IMR-90 (cell line): ENCODE measurements around the gene ENDOU. TPM values are rescaled to one million over a fixed set of nuclear protein-coding genes. Genes with fewer than 3 reads are reported as not detected.

Source experiments
- ATAC-seq: fragments of 200-7000 bp; cut with Tn5 transposase; 2 replicates; pipeline ENCODE4 v1.9.1; 2020; ENCODE audit warnings: low read depth, mild to moderate bottlenecking, moderate library complexity
- BruUV-seq: library from RNA; stranded (reverse); fragments of 400-500 nt; replicated peaks from 2 replicates; lab custom pipeline; 2021; lab: Mats Ljungman, UMichigan
- CTCF ChIA-PET: fragments of 300-600 bp; formaldehyde crosslinking; extraction: SDS; loops from one replicate; lab custom pipeline; 2021; ENCODE audit warnings: antibody characterized with exemption; lab: Yijun Ruan, JAX
- POLR2A ChIA-PET: fragments of 300-600 bp; sonication (Branson Sonifier 250); formaldehyde crosslinking; loops from one replicate; lab custom pipeline; 2022; ENCODE audit warnings: antibody characterized with exemption; ENCODE audit not compliant: unreplicated experiment; lab: Charles Lee
- DNase-seq: peaks from one replicate; pipeline ENCODE4 v3.0.0; 2013
- H2AFZ ChIP-seq: replicated peaks from 2 replicates; pipeline ENCODE3; 2013; ENCODE audit warnings: low read length, mild to moderate bottlenecking; ENCODE audit not compliant: poor library complexity
- H2AK5ac ChIP-seq: 2 replicates; pipeline ENCODE4 v1.6.1; 2013; ENCODE audit warnings: low read depth, low read length, inconsistent platforms
- H2AK9ac ChIP-seq: replicated peaks from 2 replicates; pipeline ENCODE3; 2013; ENCODE audit warnings: mild to moderate bottlenecking, low read depth, low read length, moderate library complexity; ENCODE audit not compliant: poor library complexity
- H2BK120ac ChIP-seq: 2 replicates; pipeline ENCODE4 v1.6.1; 2013; ENCODE audit warnings: low read depth, low read length, inconsistent platforms
- H2BK15ac ChIP-seq: 3 replicates; pipeline ENCODE4 v1.6.1; 2013; ENCODE audit warnings: low read depth, low read length, inconsistent platforms
- H2BK20ac ChIP-seq: 2 replicates; pipeline ENCODE4 v1.6.1; 2013; ENCODE audit warnings: low read depth, mild to moderate bottlenecking, inconsistent platforms, low read length, moderate library complexity
- H2BK5ac ChIP-seq: 2 replicates; pipeline ENCODE4 v1.6.1; 2013; ENCODE audit warnings: mild to moderate bottlenecking, low read depth, low read length, inconsistent platforms; ENCODE audit not compliant: poor library complexity, severe bottlenecking
- H3K14ac ChIP-seq: replicated peaks from 2 replicates; pipeline ENCODE4 v1.6.1; 2013; ENCODE audit warnings: low read depth, low read length, inconsistent platforms
- H3K18ac ChIP-seq: 2 replicates; pipeline ENCODE4 v1.6.1; 2013; ENCODE audit warnings: low read depth, low read length, control low read depth
- H3K23ac ChIP-seq: 2 replicates; pipeline ENCODE4 v1.6.1; 2013; ENCODE audit warnings: low read depth, low read length, inconsistent platforms
- H3K27ac ChIP-seq: 2 replicates; pipeline ENCODE4 v1.5.1; 2013; ENCODE audit warnings: mild to moderate bottlenecking, control low read depth, low read length; ENCODE audit not compliant: insufficient read depth
- H3K27me3 ChIP-seq: 2 replicates; pipeline ENCODE4 v1.6.1; 2013; ENCODE audit warnings: low read length; ENCODE audit not compliant: control insufficient read depth, insufficient read depth
- H3K36me3 ChIP-seq: 2 replicates; pipeline ENCODE4 v1.6.1; 2013; ENCODE audit warnings: low read length, mixed read lengths; ENCODE audit not compliant: control insufficient read depth, insufficient read depth
- H3K4ac ChIP-seq: 2 replicates; pipeline ENCODE4 v1.6.1; 2013; ENCODE audit warnings: low read depth, low read length, inconsistent platforms
- H3K4me1 ChIP-seq: 2 replicates; pipeline ENCODE4 v1.6.1; 2013; ENCODE audit warnings: low read length, mixed read lengths; ENCODE audit not compliant: control insufficient read depth, insufficient read depth
- H3K4me2 ChIP-seq: 2 replicates; pipeline ENCODE4 v1.6.1; 2013; ENCODE audit warnings: low read depth, mild to moderate bottlenecking, control low read depth, low read length, moderate library complexity
- H3K4me3 ChIP-seq: 2 replicates; pipeline ENCODE4 v1.5.1; 2013; ENCODE audit warnings: low read depth, mild to moderate bottlenecking, control low read depth, low read length, moderate library complexity; ENCODE audit not compliant: insufficient read depth
- H3K56ac ChIP-seq: 2 replicates; pipeline ENCODE4 v1.6.1; 2013; ENCODE audit warnings: low read length, inconsistent platforms; ENCODE audit not compliant: insufficient read depth; ENCODE audit errors: extremely low read depth
- H3K79me1 ChIP-seq, 2 experiments: 2 replicates each; pipeline ENCODE4 v1.6.1; 2013; ENCODE audit warnings: low read length in 2 of 2, inconsistent platforms in 1 of 2, low read depth in 1 of 2
- H3K9ac ChIP-seq: 2 replicates; pipeline ENCODE4 v1.6.1; 2013; ENCODE audit warnings: low read depth, low read length, control low read depth
- H3K9me1 ChIP-seq: 2 replicates; pipeline ENCODE4 v1.6.1; 2013; ENCODE audit warnings: low read length, inconsistent platforms; ENCODE audit not compliant: insufficient read depth
- H3K9me3 ChIP-seq: 2 replicates; pipeline ENCODE4 v1.6.1; 2013; ENCODE audit warnings: low read length; ENCODE audit not compliant: control insufficient read depth, insufficient read depth
- H4K20me1 ChIP-seq: 2 replicates; pipeline ENCODE4 v1.6.1; 2013; ENCODE audit warnings: low read length, inconsistent platforms; ENCODE audit not compliant: insufficient read depth
- H4K5ac ChIP-seq: 2 replicates; pipeline ENCODE4 v1.6.1; 2013; ENCODE audit warnings: mild to moderate bottlenecking, low read depth, low read length, control low read depth
- H4K8ac ChIP-seq, 2 experiments: 2 replicates each; pipeline ENCODE4 v1.6.1; 2013; ENCODE audit warnings: low read depth in 2 of 2, low read length in 2 of 2, control low read depth in 1 of 2, inconsistent platforms in 1 of 2
- H4K91ac ChIP-seq: 2 replicates; pipeline ENCODE4 v1.6.1; 2013; ENCODE audit warnings: low read depth, low read length, inconsistent platforms; ENCODE audit not compliant: insufficient read depth
- BHLHE40 ChIP-seq: fragments of 150-350 bp; IDR thresholded peaks from 2 replicates; pipeline ENCODE4 v1.6.1; 2016; ENCODE audit warnings: mild to moderate bottlenecking, low read depth, low read length
- CEBPB ChIP-seq: IDR thresholded peaks from 2 replicates; pipeline ENCODE4 v1.6.1; 2012; ENCODE audit warnings: low read depth, low read length, improper control_type of control experiment
- CHD1 ChIP-seq: IDR thresholded peaks from 2 replicates; pipeline ENCODE4 v1.6.1; 2012; ENCODE audit warnings: low read depth, low read length, improper control_type of control experiment
- CTCF ChIP-seq: conservative IDR thresholded peaks from 2 replicates; pipeline ENCODE4 v1.5.1; 2012; ENCODE audit warnings: mild to moderate bottlenecking, low read depth, low read length, improper control_type of control experiment
- ELK1 ChIP-seq: fragments of 150-350 bp; IDR thresholded peaks from 2 replicates; pipeline ENCODE4 v1.6.1; 2016; ENCODE audit warnings: low read depth, mild to moderate bottlenecking, low read length, moderate library complexity, borderline replicate concordance
- FOS ChIP-seq: fragments of 150-350 bp; IDR thresholded peaks from 2 replicates; pipeline ENCODE4 v1.6.1; 2016; ENCODE audit warnings: low read depth, low read length
- MAFK ChIP-seq: IDR thresholded peaks from 2 replicates; pipeline ENCODE4 v1.6.1; 2012; ENCODE audit warnings: low read depth, low read length, improper control_type of control experiment
- MAZ ChIP-seq: IDR thresholded peaks from 2 replicates; pipeline ENCODE4 v1.6.1; 2012; ENCODE audit warnings: low read depth, mild to moderate bottlenecking, low read length, improper control_type of control experiment, moderate library complexity, borderline replicate concordance
- MXI1 ChIP-seq: IDR thresholded peaks from 2 replicates; pipeline ENCODE4 v1.6.1; 2012; ENCODE audit warnings: low read depth, mild to moderate bottlenecking, low read length, moderate library complexity, borderline replicate concordance
- NFE2L2 ChIP-seq: fragments of 150-350 bp; IDR thresholded peaks from 2 replicates; pipeline ENCODE4 v1.6.1; 2016; ENCODE audit warnings: low read depth, mild to moderate bottlenecking, low read length
- POLR2A ChIP-seq: IDR thresholded peaks from 2 replicates; pipeline ENCODE4 v1.6.1; 2012; ENCODE audit warnings: mild to moderate bottlenecking, low read depth, low read length
- RAD21 ChIP-seq: IDR thresholded peaks from 2 replicates; pipeline ENCODE4 v1.6.1; 2012; ENCODE audit warnings: low read length, improper control_type of control experiment
- RCOR1 ChIP-seq: IDR thresholded peaks from 2 replicates; pipeline ENCODE4 v1.6.1; 2012; ENCODE audit warnings: mild to moderate bottlenecking, low read length, improper control_type of control experiment; ENCODE audit not compliant: insufficient replicate concordance
- RFX5 ChIP-seq: IDR thresholded peaks from 2 replicates; pipeline ENCODE4 v1.8.0; 2012; ENCODE audit warnings: low read depth, mild to moderate bottlenecking, low read length, moderate library complexity
- SMC3 ChIP-seq: fragments of 150-350 bp; IDR thresholded peaks from 2 replicates; pipeline ENCODE4 v1.6.1; 2016; ENCODE audit warnings: low read depth, mild to moderate bottlenecking, antibody characterized with exemption, low read length, moderate library complexity
- USF2 ChIP-seq: fragments of 150-350 bp; IDR thresholded peaks from 2 replicates; pipeline ENCODE4 v1.6.1; 2017; ENCODE audit warnings: mild to moderate bottlenecking, antibody characterized with exemption, low read length, low read depth
- WGBS, 2 experiments: methylation state at CpG; one replicate each; pipeline versions ENCODE4 v1.1.5 to v1.1.7; 2013; ENCODE audit warnings: missing lambda C conversion rate in 2 of 2; ENCODE audit not compliant: insufficient read length in 1 of 2; ENCODE audit errors: extremely low coverage in 2 of 2; 5-methylcytosine and 5-hydroxymethylcytosine counted together
- dilution Hi-C: fragments of 300-500 bp; cut with HindIII; formaldehyde crosslinking; loops from one replicate; pipeline ENCODE4 v1.14.3; 2018; ENCODE audit warnings: low sequenced_read_pairs; ENCODE audit not compliant: unreplicated experiment
- in situ Hi-C: fragments of 300-500 bp; cut with MboI; formaldehyde crosslinking; loops from 3 replicates; pipeline ENCODE4 v1.14.3; 2019; ENCODE audit warnings: low sequenced_read_pairs, inconsistent platforms, mixed read lengths
- intact Hi-C: fragments of 100-400 bp; cut with micrococcal nuclease; formaldehyde crosslinking; loops from 2 replicates; pipeline ENCODE4 v1.10.0; 2022
- polyA plus RNA-seq, 3 experiments: library from polyadenylated mRNA; depleted of rRNA; stranded (reverse); fragments of >200 nt; gene quantifications; 2 replicates each; pipeline ENCODE4 v1.2.3, GENCODE V29; 2012; ENCODE audit warnings: low replicate concordance in 1 of 3
- total RNA-seq: library from RNA; depleted of rRNA; stranded (reverse); fragments of >200 nt; gene quantifications from 2 replicates; pipeline ENCODE4 v1.2.3, GENCODE V29; 2012

The ENDOU gene
- total and polyA plus RNA-seq, 2 of the 4 experiments (the other 2 are of a cell fraction), result under 0.01 to 0.09 TPM

- TF ChIP-seq NFE2L2 (no peak), FOS (no peak), RFX5 (no peak), RAD21 (no peak), RCOR1 (no peak), CHD1 (no peak), MAZ (no peak), USF2 (no peak), ELK1 (no peak), CEBPB (no peak), MXI1 (no peak), MAFK (no peak), BHLHE40 (no peak), SMC3 (no peak), POLR2A (no peak), CTCF (no peak)
- no peak overlapping the region for H2BK15ac ChIP-seq
- H3K4me3 ChIP-seq, result no peak overlapping the region
- H4K8ac ChIP-seq, result no peak overlapping the region
- no peak overlapping the region for H3K9ac ChIP-seq
- dilution Hi-C loops, result no loop called here
- H4K91ac ChIP-seq, result no peak overlapping the region
- H3K14ac ChIP-seq, result no peak overlapping the region
- no peak overlapping the region for H3K18ac ChIP-seq
- H3K23ac ChIP-seq, result no peak overlapping the region
- no peak overlapping the region for H2AK5ac ChIP-seq
- H3K9me3 ChIP-seq, result no peaks in the 10 kb centered on the region
- H3K4me2 ChIP-seq, result no peak overlapping the region
- ChIA-PET CTCF (no interaction called here), POLR2A (no interaction called here)
- no peak overlapping the region for H3K27ac ChIP-seq
- H3K56ac ChIP-seq, result no peak overlapping the region
- H3K27me3 ChIP-seq, result no peaks in the 10 kb centered on the region
- H3K4ac ChIP-seq, result no peak overlapping the region
- no peak overlapping the region for H2BK120ac ChIP-seq
- no peaks in the 10 kb centered on the region for H3K4me1 ChIP-seq
- no peak overlapping the region for H2AFZ ChIP-seq
- BruUV-seq, result no TSS peak
- no peaks in the 10 kb centered on the region for H4K20me1 ChIP-seq
- no peak overlapping the region for H2AK9ac ChIP-seq
- H3K36me3 ChIP-seq, result peaks cover 5% of the 10 kb centered on the region
- WGBS, 2 experiments, result 100% methylated on average over 1 of the region's 2 CpGs; no CpG with 5 or more reads in 1 of the 2 experiments
- no peak overlapping the region for H2BK20ac ChIP-seq
- H3K9me1 ChIP-seq, result no peaks in the 10 kb centered on the region
- H3K79me1 ChIP-seq, result peaks cover 0 to 4% of the 10 kb centered on the region in 2 experiments; a peak in 1 of 4 replicates
- ATAC-seq, result no peak
- intact Hi-C loops, result no loop called here
- no peak overlapping the region for H2BK5ac ChIP-seq
- H4K5ac ChIP-seq, result no peak overlapping the region
- in situ Hi-C loops, result no loop called here
- DNase-seq, result no peak
Measured at GRCh38 chr12:47672068-47672467, 53.2 kb downstream of the ENDOU start.
